Mononuclear cell (primary cell): ENCODE data around the gene LKAAEAR1. TPM values are rescaled to one million over a fixed set of nuclear protein-coding genes. Genes with fewer than 3 reads are reported as not detected.
A peak's percentile ranks its signal among the peaks of the same experiment; 100 is the strongest.

Experiments
- H3K27me3 ChIP-seq: 2 replicates; pipeline ENCODE4 v1.6.0; 2011; ENCODE audit warnings: low read length, control low read depth; ENCODE audit not compliant: insufficient read depth
- H3K4me1 ChIP-seq: 2 replicates; pipeline ENCODE4 v1.5.1; 2011; ENCODE audit warnings: mild to moderate bottlenecking, low read length, control low read depth; ENCODE audit not compliant: insufficient read depth
- H3K4me3 ChIP-seq: 2 replicates; pipeline ENCODE4 v1.5.1; 2011; ENCODE audit warnings: mild to moderate bottlenecking, low read length, moderate library complexity
- H3K9me3 ChIP-seq: 2 replicates; pipeline ENCODE4 v1.5.1; 2011; ENCODE audit warnings: low read depth, mild to moderate bottlenecking, control low read depth, low read length
- total RNA-seq: library from RNA; depleted of rRNA; stranded (reverse); fragments of >200 nt; gene quantifications from one replicate; pipeline ENCODE4 v1.2.3, GENCODE V29; 2012

The LKAAEAR1 gene
- total RNA-seq, 1 donor, result 0.42 TPM

- Histone ChIP-seq H3K27me3 (peaks cover 37% of the 10 kb centered on the region), H3K9me3 (no peaks in the 10 kb centered on the region), H3K4me1 (no peaks in the 10 kb centered on the region), H3K4me3 (no peak within 1 kb of the TSS)
Measured at GRCh38 chr20:64049060-64049877, 34.9 kb downstream of the LKAAEAR1 start, which contains the start of gene SOX18. Gene SOX18, minus strand, starts transcription at chr20:64049639. Its CDS starts 123 bp downstream, at chr20:64049516.

- no peaks in the 10 kb centered on the region for H3K9me3 ChIP-seq
- no peak overlapping the region for H3K4me3 ChIP-seq
- H3K4me1 ChIP-seq, result no peaks in the 10 kb centered on the region
- peaks cover 37% of the 10 kb centered on the region for H3K27me3 ChIP-seq
Measured at GRCh38 chr20:64048402-64049044, 35.7 kb downstream of the LKAAEAR1 start.

GRCh38 chr20:64047968-64048401 is 36.2 kb downstream of the LKAAEAR1 start:
- H3K4me1 ChIP-seq, result no peaks in the 10 kb centered on the region
- no peak overlapping the region for H3K4me3 ChIP-seq
- peaks cover 37% of the 10 kb centered on the region for H3K27me3 ChIP-seq
- H3K9me3 ChIP-seq, result no peaks in the 10 kb centered on the region

- Histone ChIP-seq H3K4me1 (peaks cover 5% of the 10 kb centered on the region), H3K9me3 (no peaks in the 10 kb centered on the region), H3K27me3 (peaks cover 37% of the 10 kb centered on the region), H3K4me3 (no peak overlapping the region)
Measured at GRCh38 chr20:64047046-64047389, 37.2 kb downstream of the LKAAEAR1 start.

DNA sequence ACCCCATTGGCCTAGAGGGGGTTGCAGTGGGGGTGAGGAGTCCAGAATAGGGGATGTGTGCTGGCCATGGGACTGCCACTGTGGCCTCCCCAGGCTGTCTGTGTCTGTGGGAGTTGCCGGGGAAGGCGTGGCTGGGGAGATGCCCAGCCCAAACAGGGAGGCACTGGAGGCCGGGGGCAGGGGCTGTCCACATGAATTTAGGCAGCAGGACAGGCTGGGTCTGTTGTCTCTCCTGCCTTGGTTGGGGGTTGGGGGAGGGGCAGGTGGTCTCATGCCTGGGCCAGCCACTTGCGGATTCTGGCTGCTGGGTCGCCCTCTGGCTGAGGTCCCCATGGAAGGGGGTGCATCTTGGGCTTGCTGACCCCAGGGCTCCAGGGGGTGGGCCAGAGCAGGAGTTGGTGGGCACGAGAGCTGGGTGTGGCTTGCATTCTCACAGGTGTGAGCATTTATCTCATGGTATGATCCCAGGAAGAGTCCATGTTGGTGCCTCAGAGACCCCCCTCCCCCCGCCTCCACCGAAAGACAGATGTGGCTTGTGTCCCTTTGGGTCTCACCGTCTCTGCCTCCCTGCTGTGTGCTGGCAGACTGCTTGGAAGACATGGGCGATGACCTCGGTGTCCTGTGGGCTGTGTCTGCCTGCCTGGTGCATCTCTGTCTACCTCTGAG is 38.7 kb downstream of the LKAAEAR1 start:
- Histone ChIP-seq H3K9me3 (no peaks in the 10 kb centered on the region), H3K4me1 (peaks cover 16% of the 10 kb centered on the region), H3K27me3 (peaks cover 34% of the 10 kb centered on the region), H3K4me3 (no peak overlapping the region)

- H3K27me3 ChIP-seq, result peaks cover 29% of the 10 kb centered on the region
- H3K4me3 ChIP-seq, result no peak overlapping the region
- H3K9me3 ChIP-seq, result no peaks in the 10 kb centered on the region
- H3K4me1 ChIP-seq, result peaks cover 19% of the 10 kb centered on the region
Measured at GRCh38 chr20:64044484-64045247, 39.5 kb downstream of the LKAAEAR1 start.

DNA sequence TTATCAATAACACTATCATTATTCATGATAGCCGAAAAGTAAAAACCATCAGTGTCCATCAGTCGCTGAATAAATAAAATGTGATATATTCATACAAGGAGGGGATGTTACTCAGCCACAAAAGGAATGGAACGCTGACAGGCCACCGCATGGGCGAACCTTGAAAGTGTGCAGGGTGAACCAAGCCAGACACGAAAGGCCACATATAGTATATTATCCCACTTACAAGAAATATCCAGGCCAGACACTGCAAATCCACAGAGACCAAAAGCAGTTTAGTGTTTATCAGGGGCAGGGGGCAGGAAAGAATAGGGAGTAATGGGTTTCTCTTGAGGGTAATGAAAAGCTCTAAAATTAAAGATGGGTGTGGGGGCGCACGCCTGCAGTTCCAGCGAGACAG is 40.4 kb downstream of the LKAAEAR1 start:
- peaks cover 31% of the 10 kb centered on the region for H3K27me3 ChIP-seq
- peaks cover 26% of the 10 kb centered on the region for H3K4me1 ChIP-seq
- no peak overlapping the region for H3K4me3 ChIP-seq
- no peaks in the 10 kb centered on the region for H3K9me3 ChIP-seq

GRCh38 chr20:64042054-64042781 is 42.0 kb downstream of the LKAAEAR1 start:
- Histone ChIP-seq H3K9me3 (no peaks in the 10 kb centered on the region), H3K4me3 (peak overlapping the region; percentile 43), H3K27me3 (peaks cover 30% of the 10 kb centered on the region), H3K4me1 (peaks cover 40% of the 10 kb centered on the region)

DNA sequence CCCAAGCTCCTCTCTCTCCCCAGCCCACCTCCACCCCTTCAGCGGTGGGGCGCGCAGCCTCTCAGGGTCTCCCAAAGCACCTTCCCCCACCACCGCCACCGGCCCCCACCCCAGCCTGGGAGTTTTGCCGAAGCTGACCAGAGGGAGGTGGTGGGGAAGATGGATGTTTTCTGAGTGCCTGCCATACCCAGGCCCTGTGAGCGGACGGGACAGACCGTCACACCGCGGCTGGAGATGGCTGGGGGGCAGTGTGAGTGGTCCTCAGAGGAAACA is 42.5 kb downstream of the LKAAEAR1 start:
- H3K4me3 ChIP-seq, result peak overlapping the region; percentile 43
- H3K4me1 ChIP-seq, result peaks cover 45% of the 10 kb centered on the region
- peaks cover 31% of the 10 kb centered on the region for H3K27me3 ChIP-seq
- no peaks in the 10 kb centered on the region for H3K9me3 ChIP-seq

DNA sequence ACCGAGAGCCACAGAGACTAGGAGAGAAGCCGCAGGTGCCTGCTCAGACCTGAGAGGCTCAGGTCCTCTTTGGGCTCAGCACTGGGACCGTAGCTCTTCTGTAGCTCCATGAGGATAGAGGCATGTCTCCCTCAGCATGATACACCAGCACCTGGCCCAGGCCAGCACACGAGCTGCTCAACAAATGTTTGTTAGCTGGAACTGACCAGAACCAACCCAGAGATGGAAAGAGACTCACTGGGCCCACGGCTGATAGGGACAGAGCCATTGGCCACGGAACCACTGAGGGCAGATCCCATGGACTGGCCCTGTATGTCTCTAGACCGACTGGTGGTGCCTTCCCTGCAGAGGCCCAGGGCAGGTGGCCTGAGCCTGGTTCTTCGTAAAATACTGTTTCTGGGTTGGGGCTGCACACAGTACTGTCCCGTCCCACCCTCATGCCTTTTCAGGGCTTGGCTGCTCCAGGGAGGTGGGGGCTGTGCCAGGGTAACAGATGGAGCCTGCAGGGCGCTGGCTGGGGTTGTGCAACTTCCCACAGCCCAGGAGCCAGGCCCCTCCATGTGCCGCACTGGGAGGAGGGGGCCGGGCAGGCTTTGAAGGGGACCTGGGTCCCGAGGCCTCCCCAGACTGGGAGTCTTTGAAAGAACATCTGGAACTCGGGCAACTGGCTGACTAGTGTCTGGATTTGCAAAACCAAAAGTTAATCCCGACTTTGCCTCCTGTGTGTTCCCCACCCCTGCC is 43.0 kb downstream of the LKAAEAR1 start:
- Histone ChIP-seq H3K4me3 (no peak overlapping the region), H3K27me3 (peaks cover 29% of the 10 kb centered on the region), H3K4me1 (peaks cover 50% of the 10 kb centered on the region)

GRCh38 chr20:64040231-64041039 is 43.8 kb downstream of the LKAAEAR1 start:
- H3K9me3 ChIP-seq, result no peaks in the 10 kb centered on the region
- H3K4me1 ChIP-seq, result peaks cover 58% of the 10 kb centered on the region
- peaks cover 26% of the 10 kb centered on the region for H3K27me3 ChIP-seq
- H3K4me3 ChIP-seq, result no peak overlapping the region

More for the DNA sequence above, 43.0 kb downstream of the LKAAEAR1 start:
- no peaks in the 10 kb centered on the region for H3K9me3 ChIP-seq

- Histone ChIP-seq H3K4me3 (no peak overlapping the region), H3K27me3 (peaks cover 26% of the 10 kb centered on the region), H3K4me1 (peaks cover 65% of the 10 kb centered on the region), H3K9me3 (no peaks in the 10 kb centered on the region)
Measured at GRCh38 chr20:64039293-64040160, 44.7 kb downstream of the LKAAEAR1 start.
